IPS-NIHi7 (cell line): ENCODE results near the gene TMEM132A.

Experiments used
- DNase-seq: peaks from one replicate; pipeline ENCODE4 v3.0.0; 2012; ENCODE audit warnings: mixed read lengths; ENCODE audit errors: extremely low spot score

TMEM132A gene

GRCh38 chr11:60936467-60937143 is 12.3 kb downstream of the TMEM132A start:
- no peak for DNase-seq

DNA sequence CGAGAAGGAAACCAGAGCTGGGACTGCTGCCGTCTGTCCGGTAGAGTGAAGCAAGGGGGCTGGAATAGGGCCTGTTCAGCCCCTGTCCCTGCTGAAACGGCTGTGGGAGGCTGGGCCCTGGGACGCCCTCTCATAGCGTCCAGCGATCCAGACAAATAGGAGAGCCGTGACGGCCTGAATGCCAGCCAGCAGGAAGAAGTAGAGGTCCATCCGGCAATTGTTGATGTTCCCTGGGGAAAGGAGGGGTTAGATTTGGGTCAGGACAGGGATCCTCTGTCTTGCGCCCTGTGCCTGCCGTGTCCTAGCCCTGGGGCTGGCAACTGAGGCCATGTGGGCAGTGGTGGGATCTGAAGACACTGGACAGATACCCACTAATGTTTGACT is 12.9 kb downstream of the TMEM132A start:
- no peak for DNase-seq

DNA sequence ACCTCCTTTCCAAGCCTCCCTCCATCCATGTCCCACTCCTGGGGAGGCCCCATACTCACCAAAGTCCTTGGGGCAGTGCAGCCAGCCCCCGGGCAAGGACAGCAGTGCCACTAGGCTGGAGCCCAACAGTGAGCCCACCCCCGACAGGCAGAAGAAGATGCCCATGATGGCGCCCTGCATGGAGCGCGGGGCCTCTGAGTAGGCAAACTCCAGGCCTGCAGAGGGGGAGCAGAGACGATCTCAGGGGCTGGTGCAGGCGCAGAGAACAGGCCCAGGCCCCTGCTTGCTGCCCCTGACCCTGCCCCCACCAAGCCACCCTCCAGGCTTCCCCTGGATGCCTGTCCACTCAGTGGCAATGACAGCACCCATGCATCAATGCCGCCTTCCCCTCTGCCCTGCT is 13.6 kb downstream of the TMEM132A start:
- DNase-seq = no peak

DNA sequence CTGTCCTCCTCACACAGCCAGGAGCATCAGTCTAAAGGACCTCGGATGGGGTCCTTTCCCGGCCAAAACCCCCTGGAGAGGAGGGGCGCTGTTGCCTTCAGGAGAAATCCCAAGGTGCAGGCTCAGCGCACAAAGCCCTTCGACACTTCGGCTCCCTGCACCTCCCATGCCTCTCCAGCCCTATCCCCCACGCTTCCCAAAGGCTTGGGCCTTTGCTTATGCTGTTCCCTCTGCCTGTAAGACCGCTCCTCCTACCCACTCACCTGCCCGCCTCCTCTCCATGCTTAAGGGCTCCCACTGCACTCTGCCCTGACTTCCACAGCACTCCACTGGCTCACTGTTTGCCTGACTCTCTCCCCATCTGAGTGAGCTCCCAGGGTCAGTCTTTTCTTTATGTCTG is 14.2 kb downstream of the TMEM132A start:
- DNase-seq = no peak

DNA sequence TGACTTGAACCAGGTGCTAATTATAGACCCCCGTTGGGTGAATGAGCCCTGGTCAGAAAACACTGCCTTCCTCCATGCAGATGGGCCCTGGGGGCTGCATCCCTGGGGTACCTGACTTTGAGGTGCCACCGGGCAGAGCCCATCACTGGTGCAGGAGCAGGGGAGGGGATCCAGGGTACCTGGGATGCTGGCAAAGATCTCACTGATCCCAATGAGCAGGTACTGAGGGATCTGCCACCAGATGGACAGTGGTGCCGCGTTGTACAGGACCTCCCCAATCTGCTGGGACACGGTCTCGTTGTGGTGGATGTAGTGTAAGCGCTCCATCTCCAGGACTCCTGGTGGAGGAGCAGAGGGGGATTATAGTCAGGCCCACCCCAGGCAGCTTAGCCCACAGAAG is 15.0 kb downstream of the TMEM132A start:
- DNase-seq = no peak

GRCh38 chr11:60939855-60940254 is 15.6 kb downstream of the TMEM132A start:
- no peak for DNase-seq

DNA sequence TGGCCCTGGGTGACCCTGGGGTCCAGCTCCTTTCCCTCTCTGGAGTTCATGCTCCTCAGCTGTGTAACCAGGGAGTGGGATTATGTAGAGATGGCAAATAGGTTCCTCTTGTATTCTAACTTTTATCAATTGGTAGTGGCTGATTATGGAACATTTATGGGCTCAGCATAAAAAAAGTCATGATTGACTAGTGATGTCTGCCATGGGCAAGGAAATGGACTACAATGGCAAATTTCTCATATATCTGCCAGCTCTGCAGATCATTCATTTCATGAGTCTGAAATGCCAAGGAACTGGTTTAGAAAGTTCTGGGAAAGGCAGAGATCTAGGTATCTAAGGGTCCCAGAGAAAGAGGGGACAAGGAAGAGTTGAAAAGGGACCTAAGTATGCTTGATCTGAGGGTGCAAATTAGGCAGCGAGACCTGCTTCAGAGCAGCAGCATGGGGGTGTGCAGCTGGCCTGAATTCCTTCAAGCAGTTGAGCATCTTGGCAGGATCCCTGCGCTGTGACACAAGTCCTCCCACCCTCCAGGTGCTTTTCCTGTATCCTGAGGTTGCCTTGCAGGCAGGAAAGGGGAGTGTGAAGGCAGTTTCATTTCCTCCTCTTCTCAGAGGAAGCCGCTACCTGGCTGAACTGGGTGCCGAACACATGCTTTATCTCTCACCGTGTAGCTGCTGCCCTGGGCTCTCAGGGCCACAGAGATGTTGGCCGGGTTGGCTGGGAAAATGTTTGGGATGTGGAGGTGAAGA is 17.3 kb downstream of the TMEM132A start:
- no peak for DNase-seq

GRCh38 chr11:60942219-60942618 is 18.0 kb downstream of the TMEM132A start:
- no peak for DNase-seq

GRCh38 chr11:60942970-60943565 is 18.8 kb downstream of the TMEM132A start:
- no peak for DNase-seq

- peak; percentile 45 for DNase-seq
These were observed 20.4 kb downstream of the TMEM132A start for GRCh38 chr11:60944490-60945294.

- no peak for DNase-seq
These were observed 21.0 kb downstream of the TMEM132A start for GRCh38 chr11:60945295-60945667.

GRCh38 chr11:60946601-60947264 is 22.5 kb downstream of the TMEM132A start:
- DNase-seq = no peak

DNA sequence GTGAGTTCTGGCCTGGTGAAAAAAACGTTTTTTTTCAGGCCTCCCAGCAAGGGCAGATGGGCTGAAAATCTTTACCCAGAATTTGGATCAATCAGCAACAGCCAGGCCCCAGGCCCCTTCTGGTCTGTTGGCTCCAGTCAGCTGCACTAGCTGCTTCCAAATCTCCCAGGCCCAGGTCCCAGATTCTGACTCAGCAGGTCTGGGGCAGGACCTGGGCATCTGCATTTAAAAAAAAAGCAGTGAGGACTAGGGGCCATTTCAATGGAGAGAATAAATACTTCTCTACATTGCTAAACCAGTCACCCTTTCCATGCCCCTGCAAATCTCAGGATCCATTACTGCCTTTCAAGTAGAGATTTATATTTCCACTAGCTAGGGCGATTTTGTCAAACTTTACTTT is 23.4 kb downstream of the TMEM132A start:
- no peak for DNase-seq

GRCh38 chr11:60948250-60948649 is 24.0 kb downstream of the TMEM132A start:
- DNase-seq = no peak

DNA sequence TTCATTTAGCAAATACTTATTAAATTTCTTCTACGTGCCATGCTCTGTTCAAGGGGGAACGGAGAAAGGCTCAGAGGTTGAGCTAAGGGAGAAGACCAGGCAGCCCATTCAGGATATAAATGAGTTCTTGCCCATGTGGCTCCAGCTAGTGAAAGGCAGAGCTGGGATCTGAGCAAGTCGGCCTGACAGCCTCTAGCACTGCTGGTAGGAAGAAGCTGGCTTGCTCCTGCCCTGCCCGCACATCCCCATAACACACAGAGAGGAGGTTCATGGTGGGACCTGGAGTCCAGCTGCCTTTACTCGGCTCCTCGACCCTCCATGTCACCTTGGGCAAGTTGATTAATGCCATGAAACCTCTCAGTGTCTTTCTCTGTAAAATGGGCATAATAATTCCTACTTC is 25.8 kb downstream of the TMEM132A start:
- DNase-seq = no peak

GRCh38 chr11:60950933-60951605 is 26.8 kb downstream of the TMEM132A start:
- DNase-seq = peak; percentile 24

DNA sequence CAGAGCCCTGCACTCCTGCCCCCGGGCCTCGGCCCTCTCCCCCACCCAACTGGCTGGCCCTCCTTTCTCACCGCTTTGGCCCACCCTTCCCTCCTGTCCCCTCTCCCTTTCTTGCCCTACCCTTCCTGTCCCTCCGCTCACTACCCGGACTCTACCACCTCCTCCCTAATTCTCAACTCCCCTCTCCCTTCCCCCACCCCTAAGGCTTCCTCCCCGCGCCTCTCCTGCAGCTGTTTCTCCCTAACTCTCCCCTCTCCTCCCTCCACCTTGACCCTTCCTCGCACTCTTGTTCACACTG is 27.3 kb downstream of the TMEM132A start:
- peak; percentile 45 for DNase-seq

DNA sequence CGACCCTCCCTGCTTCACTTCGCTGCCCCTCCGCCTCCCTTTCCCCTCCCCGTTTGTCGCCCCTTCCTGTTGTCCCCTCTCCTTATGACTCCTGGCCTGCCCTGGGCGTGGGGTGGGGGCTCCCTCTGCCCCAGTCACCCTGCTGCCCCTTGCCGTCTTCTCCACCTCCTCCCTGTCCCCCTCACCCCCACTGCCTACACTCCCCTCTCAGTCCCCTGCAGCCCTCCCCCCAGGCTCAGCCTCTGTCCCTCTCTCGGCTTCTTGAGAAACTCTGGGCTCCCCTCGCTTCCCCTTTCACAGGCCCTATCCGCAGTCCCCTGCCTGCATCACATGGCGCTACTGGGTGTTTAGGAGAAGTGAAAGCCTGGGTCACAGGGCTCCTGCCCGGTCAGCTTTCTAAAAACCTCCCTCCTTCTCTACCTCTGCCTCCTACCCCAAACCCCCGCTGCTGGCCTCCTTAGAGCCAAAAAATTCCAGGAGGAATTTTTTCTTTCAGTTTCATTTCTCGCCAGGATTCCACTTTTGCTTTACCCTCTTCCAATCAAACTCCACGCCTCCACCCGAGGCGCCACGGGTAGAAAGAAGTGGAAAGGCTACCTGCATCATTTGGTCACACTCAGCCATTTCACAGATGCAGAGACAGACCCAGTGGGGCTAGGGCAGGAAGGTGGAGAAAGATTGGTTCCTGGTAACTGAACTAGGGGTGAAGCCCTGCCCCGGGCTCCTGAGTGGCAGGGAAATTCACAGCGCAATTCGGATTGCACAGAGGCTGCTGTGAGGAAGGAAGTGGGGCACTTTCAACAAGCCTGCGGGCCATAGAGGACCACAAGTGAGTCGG is 27.9 kb downstream of the TMEM132A start, which contains the start of gene SLC15A3:
TSS of gene SLC15A3 (minus strand) at position 273 of the 838 bp plus-strand sequence. CDS start 625 bp downstream, outside the sequence.
- peak; percentile 54 for DNase-seq

DNA sequence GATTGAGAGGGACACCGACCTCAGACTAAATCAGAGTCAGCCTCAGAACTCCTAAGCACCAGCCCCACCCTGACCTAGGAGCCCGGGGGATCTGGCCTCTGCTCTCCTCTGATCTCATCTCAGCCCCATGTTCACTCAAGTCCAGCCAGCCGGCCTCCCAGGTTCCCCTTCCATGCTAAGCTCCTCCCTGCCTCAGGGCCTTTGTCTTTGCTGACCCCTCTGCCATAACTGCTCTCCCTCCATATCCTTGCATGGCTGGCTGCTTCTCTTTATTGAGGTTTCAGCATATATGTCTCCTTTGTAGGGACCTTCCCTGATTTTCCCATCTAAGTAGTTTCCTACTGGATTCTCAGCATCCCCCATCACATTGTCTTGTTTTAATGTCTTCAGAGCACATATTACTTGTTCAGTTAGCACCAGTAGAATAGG is 28.5 kb downstream of the TMEM132A start:
- DNase-seq = no peak

DNA sequence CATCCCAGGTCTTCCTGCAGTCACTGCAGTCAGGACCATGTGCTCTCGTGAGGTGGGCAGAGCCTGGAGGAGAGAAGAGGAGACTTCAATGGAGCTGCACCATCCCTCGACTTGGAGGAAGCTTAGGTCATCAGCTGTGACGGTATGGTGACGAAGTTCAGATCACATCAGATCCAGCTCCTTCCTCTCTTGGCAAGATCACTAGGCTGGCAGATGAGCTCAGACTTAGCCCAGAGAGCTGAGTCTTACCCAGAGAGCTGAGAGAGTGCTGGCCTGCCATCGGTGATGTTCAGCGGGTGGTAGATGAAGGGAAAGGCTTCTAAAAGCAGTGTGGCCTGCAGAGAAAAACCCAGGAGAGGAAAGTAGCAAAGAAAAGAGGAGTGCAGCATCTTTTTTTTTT is 29.5 kb downstream of the TMEM132A start:
- no peak for DNase-seq
